ENCODE data around the gene CLIC1. TPM values are rescaled to one million over a fixed set of nuclear protein-coding genes. Genes with fewer than 3 reads are reported as not detected.

The CLIC1 gene
- total RNA-seq, 2 experiments from 2014 or later, result 61.2 to 61.5 TPM

GRCh38 chr6:31701666-31702404 is 34.5 kb downstream of the CLIC1 start:
- H3K27me3 ChIP-seq (ENCODE audit: control insufficient read depth in 1 of 2, insufficient read depth in 2 of 2, low read length in 2 of 2), result no peaks in the 10 kb centered on the region
- H3K9me3 ChIP-seq (ENCODE audit: control insufficient read depth in 1 of 2, insufficient read depth in 1 of 2, low read length in 2 of 2), result no peaks in the 10 kb centered on the region
- peak overlapping the region; percentile 67 for H3K4me3 ChIP-seq (ENCODE audit: low read length)
- peaks cover 26% of the 10 kb centered on the region for H3K36me3 ChIP-seq (ENCODE audit: insufficient read depth, low read length)
- H3K27ac Mint-ChIP-seq, result peak overlapping the region; percentile 94
- ChIA-PET CTCF (interaction anchor here (1.1 to 1.7 kb wide), 3 partner anchors 21 to 39 kb away, joined by 3 to 10 read pairs (median 3); partner anchors contain the start of gene LY6G5C), POLR2A (interaction anchor here (1.7 to 2.2 kb wide), 7 partner anchors 37 to 161 kb away, joined by 8 to 22 read pairs (median 14); partner anchors contain the start of genes BAG6, CSNK2B, DDX39B and GPANK1)
- H3K4me3 Mint-ChIP-seq, result peak overlapping the region; percentile 94
- peaks cover 44% of the 10 kb centered on the region for H3K4me1 Mint-ChIP-seq (ENCODE audit: low read depth)
- H3K27me3 Mint-ChIP-seq, result no peaks in the 10 kb centered on the region
- H3K36me3 Mint-ChIP-seq (ENCODE audit: low read depth), result peaks cover 45% of the 10 kb centered on the region
- peak overlapping the region in 1 of 2 donors; percentile 98 for H3K27ac ChIP-seq (ENCODE audit: low read depth in 1 of 2, low read length in 2 of 2)
- DNase-seq (peak in 1 of 14 experiments; percentile 16), ATAC-seq (ENCODE audit: poor library complexity) (no peak)
- H3K9me3 Mint-ChIP-seq, result no peaks in the 10 kb centered on the region
- intact Hi-C loops (cut with DNase I, micrococcal nuclease), result loop anchor here (2.0 to 5.0 kb wide), 3 partner anchors 35 to 37 kb away; partner anchors contain the start of genes CLIC1 (in 1 of the 2) and GPANK1 (in 1 of the 2)
- no peak for TF ChIP-seq CTCF (IDR thresholded peaks at IDR 0.05)
- peaks cover 35% of the 10 kb centered on the region for H3K4me1 ChIP-seq (ENCODE audit: insufficient read depth, low read length)

DNA sequence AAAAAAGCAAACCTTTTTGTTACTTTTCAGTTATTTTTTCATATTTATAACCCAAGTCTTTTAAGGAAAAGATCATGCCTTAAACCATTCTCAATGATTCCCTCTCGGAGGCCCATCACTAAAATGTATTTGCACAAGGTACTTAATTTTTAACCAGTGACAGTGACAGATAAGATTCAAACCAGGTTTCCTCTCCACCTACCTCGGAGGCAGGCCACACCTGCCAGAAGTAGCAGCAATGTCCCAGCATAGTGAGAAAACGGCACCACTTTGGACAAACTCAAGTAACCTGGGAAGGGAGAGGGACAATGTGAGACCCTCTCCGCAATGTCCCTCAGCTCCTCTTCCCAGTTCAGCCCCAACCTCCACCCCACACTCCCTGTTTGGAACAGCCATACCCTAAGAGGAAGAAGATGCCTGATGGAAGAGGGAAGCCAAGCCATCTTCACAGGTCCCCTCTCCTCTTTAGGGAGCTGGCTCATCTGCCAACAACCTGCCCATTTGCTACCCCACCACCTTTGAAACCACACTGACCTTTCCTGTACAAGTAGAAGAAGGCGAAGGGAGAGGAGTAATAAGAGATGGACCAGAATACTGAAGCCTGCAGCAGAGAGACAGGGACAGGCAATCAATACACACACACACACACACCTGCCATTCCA is 35.5 kb downstream of the CLIC1 start:
- Mint-ChIP-seq H3K27me3 (no peaks in the 10 kb centered on the region), H3K9me3 (no peaks in the 10 kb centered on the region), H3K36me3 (ENCODE audit: low read depth) (peaks cover 54% of the 10 kb centered on the region), H3K27ac (peak overlapping the region; percentile 94), H3K4me1 (ENCODE audit: low read depth) (peaks cover 44% of the 10 kb centered on the region), H3K4me3 (peak overlapping the region; percentile 94)
- Histone ChIP-seq H3K27ac (ENCODE audit: low read depth in 1 of 2, low read length in 2 of 2) (no peak overlapping the region), H3K36me3 (ENCODE audit: insufficient read depth, low read length) (peaks cover 33% of the 10 kb centered on the region), H3K27me3 (ENCODE audit: control insufficient read depth in 1 of 2, insufficient read depth in 2 of 2, low read length in 2 of 2) (no peaks in the 10 kb centered on the region), H3K4me3 (ENCODE audit: low read length) (no peak overlapping the region), H3K4me1 (ENCODE audit: insufficient read depth, low read length) (peaks cover 35% of the 10 kb centered on the region), H3K9me3 (ENCODE audit: control insufficient read depth in 1 of 2, insufficient read depth in 1 of 2, low read length in 2 of 2) (no peaks in the 10 kb centered on the region)
- no peak for ATAC-seq (ENCODE audit: poor library complexity)
- DNase-seq, result no peak
- no peak for TF ChIP-seq CTCF (IDR thresholded peaks at IDR 0.05)
- intact Hi-C loops (cut with DNase I, micrococcal nuclease), result loop anchor here in 1 of 2 experiments (5.0 kb wide), 1 partner anchor 36 kb away; the partner anchor contains the start of gene CLIC1
- ChIA-PET POLR2A (no interaction called here), CTCF (interaction anchor here (1.7 kb wide), 1 partner anchor 29 kb away, joined by 3 read pairs; no protein-coding TSS in a partner anchor)

DNA sequence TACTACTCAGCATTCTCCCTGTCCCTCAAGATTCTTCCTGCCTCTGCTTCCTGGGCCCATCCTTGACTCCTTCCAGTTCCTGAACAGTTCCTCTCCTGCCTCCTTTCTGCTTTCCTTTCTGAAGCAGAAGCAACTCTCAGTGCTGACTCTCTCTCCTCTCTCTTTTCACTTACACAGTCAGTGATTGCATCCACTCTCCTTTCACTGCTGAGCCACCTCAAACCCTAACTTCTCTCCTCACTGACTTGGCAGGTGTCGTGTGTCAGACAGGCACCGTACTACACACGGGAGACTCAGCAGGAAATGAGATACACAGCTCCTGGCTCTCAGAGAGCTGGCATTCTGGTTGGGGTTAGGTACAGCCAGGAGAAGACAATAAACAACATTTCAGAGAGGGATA is 38.8 kb downstream of the CLIC1 start:
- Histone ChIP-seq H3K4me1 (ENCODE audit: insufficient read depth, low read length) (peaks cover 26% of the 10 kb centered on the region), H3K27me3 (ENCODE audit: control insufficient read depth in 1 of 2, insufficient read depth in 2 of 2, low read length in 2 of 2) (no peaks in the 10 kb centered on the region), H3K4me3 (ENCODE audit: low read length) (no peak overlapping the region), H3K36me3 (ENCODE audit: insufficient read depth, low read length) (peaks cover 58% of the 10 kb centered on the region), H3K9me3 (ENCODE audit: control insufficient read depth in 1 of 2, insufficient read depth in 1 of 2, low read length in 2 of 2) (no peaks in the 10 kb centered on the region), H3K27ac (ENCODE audit: low read depth in 1 of 2, low read length in 2 of 2) (no peak overlapping the region)
- Mint-ChIP-seq H3K36me3 (ENCODE audit: low read depth) (peaks cover 78% of the 10 kb centered on the region), H3K4me1 (ENCODE audit: low read depth) (peaks cover 37% of the 10 kb centered on the region), H3K27ac (peak overlapping the region; percentile 18), H3K4me3 (no peak overlapping the region), H3K9me3 (no peaks in the 10 kb centered on the region), H3K27me3 (no peaks in the 10 kb centered on the region)
- POLR2A ChIA-PET, result no interaction called here
- no peak for TF ChIP-seq CTCF (IDR thresholded peaks at IDR 0.05)
- intact Hi-C loops (cut with DNase I, micrococcal nuclease), result no loop called here
- ATAC-seq (ENCODE audit: poor library complexity), result no peak
- CTCF ChIA-PET, result no interaction called here
- DNase-seq, result no peak

All from CD4-positive, alpha-beta T cell (primary cell).